DOHH2 (cell line): ENCODE measurements around the gene CTNNBIP1.

Source experiments
- CTCF ChIP-seq: fragments of 200-600 bp; sonication (generic); IDR thresholded peaks from one replicate; pipeline ENCODE4 v1.5.1; 2014; ENCODE audit warnings: antibody characterized with exemption, mild to moderate bottlenecking, low read depth, low read length; ENCODE audit not compliant: poor library complexity, severe bottlenecking
- EZH2phosphoT487 ChIP-seq: fragments of 200-600 bp; sonication (generic); IDR thresholded peaks from 2 replicates; pipeline ENCODE4 v1.6.1; 2017; ENCODE audit warnings: borderline replicate concordance, mild to moderate bottlenecking, antibody characterized with exemption, low read length, moderate library complexity, mixed read lengths

- TF ChIP-seq CTCF: no peak
- no peak for TF ChIP-seq EZH2phosphoT487
These were observed 8.0 kb downstream of the CTNNBIP1 start for GRCh38 chr1:9902060-9902452.
